Tibial nerve (tissue), 4 donors: ENCODE data around the gene ITIH5. TPM values are rescaled to one million over a fixed set of nuclear protein-coding genes. Genes with fewer than 3 reads are reported as not detected.
"Not testable (repeated sequence)": the region's sequence is repeated elsewhere in the genome, so short reads cannot be mapped to it uniquely, and the experiment has no call there.

Source experiments
- DNase-seq, 2 donors: peaks; one replicate each; pipeline ENCODE4 v3.0.0-alpha.2; 2019; ENCODE audit warnings: low spot score in 2 of 2
- H3K27ac ChIP-seq, 4 donors: fragments of 200-600 bp; sonication (generic) in 3 of 4; one replicate each; pipeline ENCODE4 v1.5.1; 2017 to 2019; ENCODE audit warnings: mild to moderate bottlenecking in 1 of 4
- H3K27me3 ChIP-seq, 2 donors: fragments of 200-600 bp; sonication (generic) in 1 of 2; one replicate each; pipeline versions ENCODE4 v1.5.1 to v1.6.0; 2017 to 2019
- H3K36me3 ChIP-seq, 3 donors: fragments of 200-600 bp; sonication (generic); one replicate each; pipeline ENCODE4 v1.5.1; 2018 to 2019
- H3K4me1 ChIP-seq, 4 donors: fragments of 200-600 bp; sonication (generic) in 3 of 4; one replicate each; pipeline ENCODE4 v1.5.1; 2017 to 2019
- H3K4me3 ChIP-seq, 4 donors: fragments of 200-600 bp; sonication (generic) in 3 of 4; one replicate each; pipeline ENCODE4 v1.5.1; 2017 to 2019; ENCODE audit warnings: mild to moderate bottlenecking in 1 of 4, moderate library complexity in 1 of 4
- H3K9me3 ChIP-seq, 4 donors: fragments of 200-600 bp; sonication (generic) in 3 of 4; one replicate each; pipeline ENCODE4 v1.5.1; 2017 to 2019
- CTCF ChIP-seq, 5 experiments: fragments of 200-600 bp in 3 of 5; fragments of 450-650 bp in 2 of 5; sonication (generic) in 3 of 5; IDR thresholded peaks; one replicate each; pipeline ENCODE4 v1.5.1; 2016 to 2019; ENCODE audit warnings: antibody characterized with exemption in 5 of 5, mild to moderate bottlenecking in 3 of 5, moderate library complexity in 2 of 5
- EP300 ChIP-seq, 2 donors: sonication (generic); formaldehyde crosslinking; IDR thresholded peaks; one replicate each; pipeline ENCODE4 v1.6.1; 2017; ENCODE audit warnings: antibody characterized with exemption in 2 of 2, mild to moderate bottlenecking in 1 of 2
- POLR2A ChIP-seq, 2 donors: fragments of 450-650 bp; IDR thresholded peaks; one replicate each; pipeline ENCODE4 v1.6.1; 2017; ENCODE audit warnings: antibody characterized with exemption in 2 of 2, mild to moderate bottlenecking in 2 of 2, moderate library complexity in 2 of 2
- WGBS, 2 donors: methylation state at CpG; one replicate each; pipeline ENCODE4 v1.1.5; 2018; 5-methylcytosine and 5-hydroxymethylcytosine counted together
- total RNA-seq, 4 donors: library from RNA; depleted of rRNA; stranded (reverse); fragments of >200 nt; gene quantifications; one replicate each; pipeline ENCODE4 v1.1.0, GENCODE V29; 2016

Gene ITIH5
- total RNA-seq, 4 donors from 2014 or later, result 20.7 to 86.4 (median 26.9) TPM

DNA sequence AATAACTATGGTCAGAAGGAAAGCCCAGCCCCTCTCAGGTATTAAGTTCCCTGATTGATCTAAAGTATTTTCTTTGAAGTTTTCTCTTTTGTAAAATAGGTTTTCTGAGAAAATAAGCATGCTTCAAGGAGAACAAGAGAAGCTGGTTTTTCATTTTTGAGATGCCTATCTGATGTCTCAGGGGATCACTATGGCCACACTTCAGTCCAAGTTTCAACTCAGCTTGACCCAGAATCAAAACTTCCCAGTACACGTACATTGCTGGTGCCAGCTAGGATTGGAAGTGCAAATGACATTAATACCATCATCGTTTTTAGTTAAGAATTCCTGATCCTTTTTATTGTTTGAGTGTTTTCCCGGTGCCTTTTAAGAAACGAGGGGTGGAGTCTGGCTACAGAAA, 7.2 kb downstream of the ITIH5 start:
- DNase-seq, result no peak
- WGBS, 2 donors, result 41 to 50% methylated on average over 4 of the region's 4 CpGs
- TF ChIP-seq EP300 (IDR thresholded peaks at IDR 0.05) (no peak), CTCF (IDR thresholded peaks at IDR 0.05) (no peak), POLR2A (IDR thresholded peaks at IDR 0.05) (no peak)
- Histone ChIP-seq H3K9me3 (no peaks in the 10 kb centered on the region), H3K4me3 (no peak overlapping the region), H3K4me1 (peaks cover 0 to 29% (median 0%) of the 10 kb centered on the region in 4 donors), H3K27me3 (peaks cover 0 to 6% of the 10 kb centered on the region in 2 donors), H3K27ac (peak overlapping the region in 1 of 4 donors; percentile 15), H3K36me3 (peaks cover 0 to under 1% (median 0%) of the 10 kb centered on the region in 3 donors)

DNA sequence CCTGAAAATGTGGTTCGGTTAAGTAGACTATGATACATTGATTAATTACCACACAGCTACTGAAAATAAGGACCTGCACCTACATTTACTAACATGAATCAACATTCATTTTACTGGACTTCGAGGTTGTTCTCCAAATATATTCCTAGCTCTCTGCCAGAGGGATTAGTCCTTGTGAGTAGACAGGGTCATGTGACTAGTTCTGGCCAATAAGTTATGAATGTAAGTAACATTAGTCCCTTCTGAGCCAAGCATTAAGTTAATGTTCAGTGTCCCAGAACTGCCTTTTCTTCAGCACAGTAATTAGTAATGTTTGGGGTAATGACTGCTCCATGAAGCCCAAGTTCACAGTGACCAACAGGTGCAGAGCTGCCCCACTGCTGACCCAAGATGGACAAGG, 9.2 kb downstream of the ITIH5 start:
- DNase-seq, result no peak
- H3K9me3 ChIP-seq, result no peaks in the 10 kb centered on the region
- peaks cover 0 to 15% (median 0%) of the 10 kb centered on the region in 4 donors for H3K4me1 ChIP-seq
- H3K27ac ChIP-seq, result no peak overlapping the region
- TF ChIP-seq POLR2A (IDR thresholded peaks at IDR 0.05) (no peak), CTCF (IDR thresholded peaks at IDR 0.05) (no peak), EP300 (IDR thresholded peaks at IDR 0.05) (no peak)
- H3K4me3 ChIP-seq, result no peak overlapping the region
- H3K27me3 ChIP-seq, result no peaks in the 10 kb centered on the region
- WGBS, 2 donors, result 81 to 88% methylated on average over 2 of the region's 2 CpGs
- peaks cover 0 to 10% (median 0%) of the 10 kb centered on the region in 3 donors for H3K36me3 ChIP-seq

- not testable (repeated sequence) for H3K27me3 ChIP-seq, H3K4me3 ChIP-seq, H3K36me3 ChIP-seq, DNase-seq, H3K27ac ChIP-seq, H3K9me3 ChIP-seq
- peaks cover 0 to 13% (median 0%) of the 10 kb centered on the region in 4 donors for H3K4me1 ChIP-seq
- WGBS, 2 donors, result 77 to 81% methylated on average over 11 of the region's 11 CpGs
Observed at GRCh38 chr10:7657079-7657478, 9.7 kb downstream of the ITIH5 start.

GRCh38 chr10:7651853-7652470, 14.8 kb downstream of the ITIH5 start:
- Histone ChIP-seq H3K36me3 (peaks cover 0 to 14% (median 0%) of the 10 kb centered on the region in 3 donors), H3K27ac (no peak overlapping the region), H3K4me3 (no peak overlapping the region), H3K9me3 (peaks cover 0 to 7% (median 0%) of the 10 kb centered on the region in 4 donors), H3K27me3 (no peaks in the 10 kb centered on the region), H3K4me1 (peaks cover 0 to 9% (median 0%) of the 10 kb centered on the region in 4 donors)
- TF ChIP-seq EP300 (IDR thresholded peaks at IDR 0.05) (no peak), CTCF (IDR thresholded peaks at IDR 0.05) (no peak), POLR2A (IDR thresholded peaks at IDR 0.05) (no peak)
- DNase-seq, result no peak
- 82 to 86% methylated on average over 7 of the region's 7 CpGs for WGBS, 2 donors

DNA sequence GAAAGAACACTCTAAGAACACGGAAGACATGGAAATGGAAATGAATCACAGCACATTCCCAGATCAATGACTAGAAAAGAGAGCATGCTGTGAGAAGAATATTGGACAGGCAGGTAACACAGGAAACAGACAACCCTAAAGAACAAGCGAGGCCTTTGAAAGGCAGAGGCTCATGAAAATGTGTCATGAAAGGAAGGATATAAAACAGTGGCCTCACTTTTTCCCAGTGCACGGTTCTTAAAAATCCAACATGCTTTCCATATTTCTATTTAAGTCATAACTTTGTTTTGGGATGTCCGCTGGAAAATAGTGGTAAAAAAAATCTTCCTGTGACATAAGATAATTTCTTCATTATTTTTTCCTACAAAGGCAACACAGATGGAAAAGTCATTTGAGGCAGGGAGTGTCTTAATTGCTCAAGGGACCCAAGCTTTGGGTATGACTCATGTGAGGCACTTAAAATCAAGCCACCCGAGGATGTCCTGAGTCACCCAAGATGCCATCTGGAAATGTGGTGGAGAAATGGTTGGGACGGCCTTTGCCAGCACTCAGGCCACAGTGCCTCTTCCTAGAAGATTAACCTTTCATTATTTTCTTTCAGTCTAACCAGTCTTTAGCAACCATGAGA, 17.0 kb downstream of the ITIH5 start:
- no peak overlapping the region for H3K27ac ChIP-seq
- peaks cover 0 to 6% (median 0%) of the 10 kb centered on the region in 4 donors for H3K4me1 ChIP-seq
- TF ChIP-seq EP300 (IDR thresholded peaks at IDR 0.05) (peak in 1 of 2 donors; percentile 44), CTCF (IDR thresholded peaks at IDR 0.05) (no peak)
- no peak overlapping the region for H3K4me3 ChIP-seq
- peaks cover 0 to 7% (median 0%) of the 10 kb centered on the region in 4 donors for H3K9me3 ChIP-seq
- no peak for DNase-seq
- no peaks in the 10 kb centered on the region for H3K27me3 ChIP-seq
- peaks cover 0 to 14% (median 0%) of the 10 kb centered on the region in 3 donors for H3K36me3 ChIP-seq
- 58% methylated on average over 6 of the region's 6 CpGs for WGBS, 2 donors
